Prostate gland (tissue), 2 donors: ENCODE measurements around the gene UXS1.

Experiments
- CTCF ChIP-seq, 4 experiments: fragments of 200-600 bp in 2 of 4; fragments of 450-650 bp in 2 of 4; sonication (generic) in 2 of 4; IDR thresholded peaks; 1 replicate in 3 of 4; 2 replicates in 1 of 4; pipeline ENCODE4 v1.5.1; 2016 to 2019; ENCODE audit warnings: antibody characterized with exemption in 4 of 4, mild to moderate bottlenecking in 2 of 4, moderate library complexity in 2 of 4
- POLR2A ChIP-seq: fragments of 450-650 bp; IDR thresholded peaks from one replicate; pipeline ENCODE4 v1.6.1; 2016; ENCODE audit warnings: antibody characterized with exemption, mild to moderate bottlenecking
- POLR2AphosphoS5 ChIP-seq: sonication (generic); formaldehyde crosslinking; IDR thresholded peaks from one replicate; pipeline ENCODE4 v1.6.1; 2017; ENCODE audit warnings: antibody characterized with exemption

DNA sequence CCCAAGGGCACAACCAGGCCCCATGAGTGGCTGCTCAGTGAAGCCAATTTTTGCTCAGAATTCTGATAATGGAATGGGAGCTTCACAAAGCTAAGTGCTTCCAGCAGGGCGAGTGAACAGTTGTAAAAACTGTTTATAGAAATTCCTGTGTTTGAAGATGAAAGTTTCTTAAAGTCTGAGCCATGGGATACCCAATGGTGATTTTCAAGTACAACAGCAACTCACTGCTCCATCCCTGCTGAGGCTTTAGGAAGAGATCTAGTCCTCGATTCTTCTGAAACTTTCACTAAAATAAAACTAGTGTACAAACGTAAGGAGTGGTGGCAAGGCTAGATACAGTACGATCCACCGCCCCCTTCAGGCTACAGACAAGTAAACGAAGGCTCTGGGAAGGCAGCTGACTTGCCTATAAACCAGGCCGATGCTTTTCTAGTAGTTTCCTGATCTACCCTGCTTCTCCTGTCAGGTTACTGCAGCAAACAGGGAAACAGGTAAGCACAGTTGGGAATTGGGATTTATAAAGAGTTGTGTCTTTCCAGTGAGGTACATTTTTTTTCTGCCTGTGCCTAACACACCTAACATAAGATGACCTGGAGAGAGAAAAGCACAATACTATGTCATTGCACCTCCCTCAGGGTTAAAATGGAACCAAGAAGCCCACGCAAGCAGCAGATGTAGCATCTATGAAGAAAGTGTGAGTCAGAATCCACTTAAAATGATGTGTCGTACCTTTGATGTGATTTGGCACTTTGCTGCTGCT, 108.7 kb downstream of the UXS1 start:
- peak in 3 of 4 experiments; percentile 21 to 49 (median 42) for TF ChIP-seq CTCF (IDR thresholded peaks at IDR 0.05)
- no peak for TF ChIP-seq POLR2A
- TF ChIP-seq POLR2AphosphoS5, result peak; percentile 39
